Measurements from ENCODE around the gene GRIN3A. TPM values are rescaled to one million over a fixed set of nuclear protein-coding genes. Genes with fewer than 3 reads are reported as not detected.

Gene GRIN3A
- total RNA-seq, 2 donors from 2014 or later = not detected

GRCh38 chr9:101705135-101705661 lies 33.2 kb downstream of the GRIN3A start:
- peak; percentile 70 for TF ChIP-seq CTCF (conservative IDR thresholded peaks at IDR 0.05)
- DNase-seq = peak; percentile 88
- Mint-ChIP-seq H3K36me3 (ENCODE audit: low read depth) (no peaks in the 10 kb centered on the region), H3K27me3 (ENCODE audit: insufficient read depth) (peaks cover 10% of the 10 kb centered on the region), H3K4me1 (peaks cover 7% of the 10 kb centered on the region), H3K9me3 (no peaks in the 10 kb centered on the region), H3K27ac (no peak overlapping the region), H3K4me3 (peak overlapping the region; percentile 49)
- Histone ChIP-seq H3K27ac (ENCODE audit: low read depth, low read length) (no peak overlapping the region), H3K4me3 (ENCODE audit: low read length) (no peak overlapping the region), H3K27me3 (ENCODE audit: control insufficient read depth, insufficient read depth, low read length, poor library complexity, severe bottlenecking) (no peaks in the 10 kb centered on the region), H3K9me3 (ENCODE audit: control insufficient read depth, low read length) (peaks cover 7% of the 10 kb centered on the region), H3K4me1 (ENCODE audit: control insufficient read depth, insufficient read depth, low read length) (no peaks in the 10 kb centered on the region), H3K9ac (ENCODE audit: extremely low read depth, low read length, poor library complexity, severe bottlenecking) (no peak overlapping the region), H3K36me3 (ENCODE audit: control insufficient read depth, insufficient read depth, low read length) (no peaks in the 10 kb centered on the region)
- 44 to 62% methylated on average over 16 to 19 of the region's 21 CpGs for WGBS, 2 experiments (ENCODE audit: insufficient coverage in 1 of 2, insufficient read length in 1 of 2)

GRCh38 chr9:101702257-101702656 lies 36.2 kb downstream of the GRIN3A start:
- Histone ChIP-seq H3K9ac (ENCODE audit: extremely low read depth, low read length, poor library complexity, severe bottlenecking) (no peak overlapping the region), H3K27me3 (ENCODE audit: control insufficient read depth, insufficient read depth, low read length, poor library complexity, severe bottlenecking) (no peaks in the 10 kb centered on the region), H3K4me1 (ENCODE audit: control insufficient read depth, insufficient read depth, low read length) (no peaks in the 10 kb centered on the region), H3K27ac (ENCODE audit: low read depth, low read length) (no peak overlapping the region), H3K4me3 (ENCODE audit: low read length) (no peak overlapping the region), H3K9me3 (ENCODE audit: control insufficient read depth, low read length) (peaks cover 7% of the 10 kb centered on the region), H3K36me3 (ENCODE audit: control insufficient read depth, insufficient read depth, low read length) (no peaks in the 10 kb centered on the region)
- H3K36me3 Mint-ChIP-seq (ENCODE audit: low read depth) = no peaks in the 10 kb centered on the region
- H3K27ac Mint-ChIP-seq = no peak overlapping the region
- no peak overlapping the region for H3K4me3 Mint-ChIP-seq
- DNase-seq = no peak
- H3K9me3 Mint-ChIP-seq = no peaks in the 10 kb centered on the region
- TF ChIP-seq CTCF (conservative IDR thresholded peaks at IDR 0.05) = no peak
- H3K4me1 Mint-ChIP-seq = peaks cover 3% of the 10 kb centered on the region
- peaks cover 10% of the 10 kb centered on the region for H3K27me3 Mint-ChIP-seq (ENCODE audit: insufficient read depth)

- H3K27me3 Mint-ChIP-seq (ENCODE audit: insufficient read depth) = no peaks in the 10 kb centered on the region
- Histone ChIP-seq H3K27me3 (ENCODE audit: control insufficient read depth, insufficient read depth, low read length, poor library complexity, severe bottlenecking) (no peaks in the 10 kb centered on the region), H3K9ac (ENCODE audit: extremely low read depth, low read length, poor library complexity, severe bottlenecking) (no peak overlapping the region), H3K4me3 (ENCODE audit: low read length) (no peak overlapping the region), H3K36me3 (ENCODE audit: control insufficient read depth, insufficient read depth, low read length) (no peaks in the 10 kb centered on the region), H3K9me3 (ENCODE audit: control insufficient read depth, low read length) (peaks cover 4% of the 10 kb centered on the region), H3K27ac (ENCODE audit: low read depth, low read length) (no peak overlapping the region), H3K4me1 (ENCODE audit: control insufficient read depth, insufficient read depth, low read length) (no peaks in the 10 kb centered on the region)
- no peak for DNase-seq
- no peak for TF ChIP-seq CTCF (conservative IDR thresholded peaks at IDR 0.05)
- H3K27ac Mint-ChIP-seq = no peak overlapping the region
- 42% methylated on average over 1 of the region's 1 CpG; no CpG with 5 or more reads in 1 of the 2 experiments for WGBS, 2 experiments (ENCODE audit: insufficient coverage in 1 of 2, insufficient read length in 1 of 2)
- no peak overlapping the region for H3K4me3 Mint-ChIP-seq
- H3K4me1 Mint-ChIP-seq = peaks cover 6% of the 10 kb centered on the region
- H3K9me3 Mint-ChIP-seq = no peaks in the 10 kb centered on the region
- H3K36me3 Mint-ChIP-seq (ENCODE audit: low read depth) = no peaks in the 10 kb centered on the region
Observed at GRCh38 chr9:101693546-101694336, 44.7 kb downstream of the GRIN3A start.
